ENCODE results near the gene STUB1.

GRCh38 chr16:648071-648780, 32.0 kb upstream of the STUB1 start:
- TF ChIP-seq POLR2AphosphoS5 (IDR thresholded peaks at IDR 0.05; ENCODE audit: low read depth, low read length): no peak
- no peak for TF ChIP-seq TAF1 (IDR thresholded peaks at IDR 0.05; ENCODE audit: borderline replicate concordance, insufficient read depth, low read length)
- no peak for TF ChIP-seq REST (IDR thresholded peaks at IDR 0.05; ENCODE audit: insufficient read depth in 1 of 2, low read depth in 2 of 2, low read length in 2 of 2)
- TF ChIP-seq SIN3A (IDR thresholded peaks at IDR 0.05; ENCODE audit: borderline replicate concordance, insufficient read depth, low read length): no peak
- TF ChIP-seq FOXP2 (optimal IDR thresholded peaks at IDR 0.05; ENCODE audit: borderline replicate concordance, extremely low read depth, extremely low read length, insufficient read depth): no peak
